HG03378 (cell line): ENCODE data around the gene CLSTN3.

Source experiments
- ATAC-seq: cut with Tn5 transposase; IDR thresholded peaks from one replicate; pipeline ENCODE4 v1.9.1; 2021; ENCODE audit warnings: mild to moderate bottlenecking, moderate library complexity; ENCODE audit not compliant: unreplicated experiment

CLSTN3 gene

GRCh38 chr12:7129872-7130691 lies at the start of gene CLSTN3:
Gene CLSTN3 (plus strand): TSS chr12:7130371. CDS start chr12:7130649, 278 bp downstream.
- ATAC-seq = no peak

GRCh38 chr12:7081037-7081436 lies 49.1 kb upstream of the CLSTN3 start:
- no peak for ATAC-seq

DNA sequence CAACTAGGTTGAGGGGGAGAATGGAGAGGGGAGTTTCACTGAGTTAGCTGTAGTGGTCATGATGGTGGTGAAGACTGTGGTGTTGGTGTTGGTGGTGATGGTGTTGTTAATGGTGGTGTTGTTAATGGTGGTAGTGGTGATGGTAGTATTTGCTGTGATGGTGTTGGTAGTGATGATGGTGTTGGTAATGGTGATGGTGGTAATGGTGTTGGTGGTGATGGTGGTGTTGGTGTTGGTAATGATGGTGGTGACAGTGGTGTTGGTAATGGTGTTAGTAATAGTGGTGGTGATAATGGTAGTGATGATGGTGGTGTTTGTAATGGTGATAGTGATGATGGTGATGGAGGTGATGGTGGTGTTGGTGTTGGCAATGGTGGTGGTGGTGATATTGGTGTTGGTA lies 47.0 kb upstream of the CLSTN3 start:
- ATAC-seq = no peak

- ATAC-seq = no peak
Measured at GRCh38 chr12:7089196-7089871, 40.8 kb upstream of the CLSTN3 start.

GRCh38 chr12:7090222-7090998 lies 39.8 kb upstream of the CLSTN3 start:
- ATAC-seq = no peak

- no peak for ATAC-seq
Measured at GRCh38 chr12:7091171-7091570, 39.0 kb upstream of the CLSTN3 start.

DNA sequence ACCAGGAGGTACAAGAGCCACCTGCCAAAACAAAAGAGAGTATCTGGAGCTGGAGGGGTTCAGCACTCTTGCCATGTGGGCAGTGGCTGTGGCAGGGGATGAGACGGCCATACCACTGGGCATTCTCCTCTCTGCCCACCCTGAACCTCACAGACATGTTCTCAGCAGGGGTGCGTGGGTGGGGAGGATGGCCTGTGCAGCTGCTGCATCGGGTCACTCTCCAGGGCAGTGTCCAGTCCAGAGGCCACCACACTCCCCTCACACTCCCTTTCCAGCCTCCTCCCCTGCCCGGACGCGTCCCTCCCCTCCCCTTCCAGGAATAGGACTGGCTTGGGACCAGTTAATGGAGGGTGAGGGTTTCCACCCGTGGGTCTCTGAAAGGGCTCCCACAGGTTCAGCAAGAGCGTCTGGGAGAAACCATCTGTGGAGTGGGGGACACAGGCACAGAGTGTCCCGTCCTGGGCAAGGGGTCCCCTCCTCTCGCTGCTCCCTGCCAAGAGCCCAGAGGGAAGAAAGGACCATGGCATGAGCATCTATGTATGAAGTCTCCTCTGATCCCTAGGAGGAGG lies 38.4 kb upstream of the CLSTN3 start:
- no peak for ATAC-seq

DNA sequence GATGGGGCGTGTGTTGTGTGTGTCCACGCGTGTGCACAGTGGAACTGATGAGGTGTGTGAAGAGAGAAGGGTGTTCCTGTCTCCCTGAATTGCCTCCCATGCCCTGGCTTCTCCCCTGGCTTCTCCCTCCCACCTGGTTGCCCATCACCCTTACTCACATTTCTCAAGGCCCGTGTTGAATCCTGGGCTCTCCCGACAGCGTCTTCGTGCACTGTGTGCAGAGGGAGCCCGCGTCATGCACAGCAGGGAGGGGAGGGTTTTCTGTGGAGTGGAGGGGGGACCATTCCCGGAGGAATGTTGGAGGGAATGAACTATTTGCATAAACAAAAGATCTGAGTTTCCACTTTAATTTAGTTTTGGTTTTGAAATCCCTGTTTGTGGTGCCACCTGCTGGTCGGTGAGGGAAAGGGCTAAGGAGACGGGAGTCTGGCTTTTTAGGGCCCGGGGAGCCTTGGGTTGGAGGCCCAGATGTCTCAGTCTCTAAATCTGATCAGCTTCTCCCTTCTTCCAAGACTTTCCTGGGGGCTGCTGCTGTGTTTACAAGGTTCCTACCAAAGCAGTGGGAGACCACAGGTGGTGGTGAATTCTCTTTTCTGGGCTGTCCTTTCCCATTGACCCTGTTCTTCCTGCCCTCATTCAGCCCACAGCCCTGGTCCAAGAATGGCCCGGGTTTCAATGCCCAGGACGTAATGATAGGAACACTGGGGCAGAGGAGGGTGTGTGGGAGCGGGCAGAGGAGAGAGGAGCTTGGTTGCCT lies 37.8 kb upstream of the CLSTN3 start, which contains the start of gene C1R:
C1R (minus strand) TSS at position 217 of the 757 bp plus-strand sequence; CDS start at position 160, 57 bp downstream.
- ATAC-seq = no peak

- ATAC-seq = no peak
Measured at GRCh38 chr12:7092986-7093460, 37.1 kb upstream of the CLSTN3 start.

DNA sequence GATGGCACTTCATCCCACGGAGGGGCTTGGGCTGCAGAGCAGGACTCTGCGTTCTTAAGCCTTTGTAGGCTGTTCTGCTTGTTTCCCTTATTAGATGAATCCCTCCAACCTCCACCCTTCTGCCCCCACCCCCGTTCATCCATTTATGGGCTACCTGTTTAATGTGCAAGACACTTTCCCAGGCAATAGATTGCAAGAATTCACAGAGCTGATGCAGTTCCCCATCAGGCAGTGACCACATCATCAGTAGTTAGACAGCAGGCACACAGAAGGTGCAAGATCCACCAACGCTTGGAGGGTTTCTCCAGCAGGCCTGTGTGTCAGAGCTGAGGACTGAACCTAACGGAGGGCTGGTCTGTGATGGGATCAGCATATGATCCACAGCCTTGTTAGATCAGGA lies 36.7 kb upstream of the CLSTN3 start:
- ATAC-seq = no peak

DNA sequence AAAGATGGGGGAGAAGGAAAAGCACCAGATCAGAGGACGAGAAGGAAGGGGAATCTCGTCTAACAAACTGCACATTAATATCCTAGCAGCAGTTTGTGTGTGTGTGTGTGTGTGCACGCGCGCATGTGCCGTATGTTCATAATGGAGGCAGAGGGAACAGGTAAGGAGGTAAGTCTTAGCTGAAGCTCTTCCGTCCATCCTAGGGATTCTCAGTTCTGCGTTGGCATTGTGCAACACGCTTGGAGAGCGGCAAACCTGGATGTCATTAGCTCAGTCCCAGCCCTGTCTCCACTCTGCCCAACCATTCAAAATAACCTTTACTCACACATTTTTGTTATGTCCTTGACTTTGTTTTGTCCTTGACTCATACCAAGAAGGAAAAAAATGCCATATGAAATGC lies 36.3 kb upstream of the CLSTN3 start:
- no peak for ATAC-seq

- ATAC-seq = no peak
Measured at GRCh38 chr12:7096006-7096932, 33.9 kb upstream of the CLSTN3 start.

DNA sequence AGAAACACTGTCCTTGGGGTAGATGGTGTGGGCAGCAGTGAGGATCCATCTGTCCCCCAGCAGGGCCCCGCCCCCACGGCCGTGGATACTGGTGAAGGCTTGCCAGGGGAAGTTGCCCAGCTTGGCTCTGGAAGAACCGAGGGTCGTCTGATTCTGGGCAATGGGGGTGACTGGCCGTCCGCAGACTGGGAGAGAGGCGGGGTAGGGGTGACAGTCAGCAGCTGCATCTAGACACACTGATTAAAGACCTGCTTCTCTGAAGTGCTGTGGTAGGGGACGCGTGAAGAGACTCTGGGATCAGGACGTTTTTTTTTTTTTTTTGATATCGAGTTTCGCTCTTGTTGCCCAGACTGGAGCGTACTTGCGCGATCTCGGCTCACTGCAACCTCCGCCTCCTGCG lies 33.2 kb upstream of the CLSTN3 start:
- no peak for ATAC-seq

DNA sequence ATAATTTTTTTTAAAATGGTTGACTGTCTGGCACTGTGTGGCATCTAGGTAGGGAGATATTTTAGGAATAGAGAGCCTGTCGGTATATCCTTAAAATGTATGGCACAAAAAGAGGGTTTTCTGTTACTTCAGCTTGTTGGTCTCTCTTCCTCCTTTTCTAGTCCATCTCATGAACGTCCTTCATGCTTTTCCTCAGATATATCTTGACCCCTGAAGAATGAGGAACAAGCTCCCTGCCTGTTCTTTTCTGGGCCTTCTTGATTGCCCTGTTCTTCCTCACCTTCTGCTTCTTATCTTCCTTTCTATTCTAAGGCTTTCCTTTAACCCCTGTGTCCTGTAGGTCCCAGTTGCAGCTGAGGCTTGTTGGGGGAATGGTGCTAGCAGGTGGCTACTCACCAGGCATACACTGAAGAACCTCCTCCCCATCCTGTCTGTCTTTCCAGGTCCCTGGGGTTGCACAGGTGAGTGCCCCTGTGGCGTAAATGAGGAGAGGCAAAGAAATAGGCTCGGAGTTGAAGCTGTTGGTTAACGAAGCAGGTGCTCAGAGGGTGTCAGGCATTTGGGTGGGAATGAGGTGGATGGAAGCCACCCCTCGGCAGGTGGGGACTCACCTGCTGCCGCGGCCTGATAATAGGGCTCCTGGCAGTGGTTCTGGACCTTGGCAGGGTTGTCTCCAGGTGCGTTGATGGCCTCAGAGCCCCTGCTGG lies 30.7 kb upstream of the CLSTN3 start:
- no peak for ATAC-seq

GRCh38 chr12:7100239-7100638 lies 29.9 kb upstream of the CLSTN3 start:
- ATAC-seq = no peak

- no peak for ATAC-seq
Measured at GRCh38 chr12:7101047-7101693, 29.0 kb upstream of the CLSTN3 start.

- no peak for ATAC-seq
Measured at GRCh38 chr12:7101694-7102131, 28.5 kb upstream of the CLSTN3 start.

GRCh38 chr12:7102582-7102981 lies 27.6 kb upstream of the CLSTN3 start:
- no peak for ATAC-seq
